Measurements from ENCODE around the gene MRPS35.

Gene MRPS35

DNA sequence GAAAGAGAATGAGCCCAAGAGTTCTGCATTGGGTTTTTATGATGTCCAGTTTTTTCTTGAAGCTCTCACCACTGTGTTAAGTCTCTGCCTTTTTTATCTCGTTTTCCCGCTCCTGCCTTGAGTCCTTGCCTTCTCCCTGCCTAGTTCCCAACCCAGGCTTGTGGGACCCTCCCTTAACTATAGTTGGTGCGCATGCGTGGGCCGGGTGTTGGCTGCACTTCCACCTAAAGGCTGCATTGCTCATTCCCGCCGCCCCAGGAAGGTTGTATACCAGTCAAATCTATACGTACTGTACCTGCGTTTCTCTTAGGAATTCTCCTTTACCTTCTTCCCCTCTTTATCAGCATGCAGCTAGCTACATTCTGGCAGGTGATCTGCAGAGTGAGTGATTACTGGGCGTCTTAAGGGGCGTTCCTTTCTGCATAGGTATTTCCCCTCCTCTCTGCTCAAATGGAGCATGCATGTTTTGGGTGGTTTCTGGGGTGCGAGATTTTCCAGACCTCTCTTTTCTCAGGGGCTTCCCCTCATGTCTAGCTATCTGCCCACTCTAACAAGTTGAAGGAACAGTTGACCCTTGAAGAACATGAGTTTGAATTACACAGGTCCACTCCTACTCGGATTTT lies 21.0 kb upstream of the MRPS35 start:
- H3K79me2 ChIP-seq (ENCODE audit: control insufficient read depth, low read length) = no peaks in the 10 kb centered on the region

DNA sequence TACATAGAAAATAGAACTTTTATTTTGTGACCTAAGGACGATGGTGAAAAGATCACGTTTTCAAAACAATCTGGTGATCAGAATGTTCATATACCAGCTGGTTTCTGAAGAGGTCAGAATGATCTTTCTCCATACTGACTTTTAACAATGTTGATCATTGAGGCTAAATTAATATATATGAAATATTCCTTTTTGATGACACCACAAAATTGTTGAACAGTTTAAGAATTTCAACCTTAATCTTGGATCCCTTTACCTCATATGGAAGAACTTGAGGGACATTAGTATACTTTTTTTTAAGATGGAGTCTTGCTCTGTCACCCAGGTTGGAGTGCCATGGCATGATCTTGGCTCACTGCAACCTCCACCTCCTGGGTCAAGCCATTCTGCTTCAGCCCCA lies 17.2 kb upstream of the MRPS35 start:
- H3F3A ChIP-seq (ENCODE audit: control insufficient read depth, insufficient read depth) = no peaks in the 10 kb centered on the region
- no peaks in the 10 kb centered on the region for H3K36me3 ChIP-seq (ENCODE audit: control insufficient read depth, low read length)

More for the DNA sequence above, 21.0 kb upstream of the MRPS35 start:
- Histone ChIP-seq H3K9me2 (replicated peaks; ENCODE audit: control insufficient read depth, low read length) (no peaks in the 10 kb centered on the region), H3K27me3 (ENCODE audit: control insufficient read depth, low read length) (no peaks in the 10 kb centered on the region), H4K20me1 (ENCODE audit: control insufficient read depth, insufficient read depth, low read depth, low read length) (no peaks in the 10 kb centered on the region), H3K36me3 (ENCODE audit: control insufficient read depth, low read length) (no peaks in the 10 kb centered on the region), H3K9me3 (ENCODE audit: control insufficient read depth, insufficient read depth, low read length) (no peaks in the 10 kb centered on the region), H3F3A (ENCODE audit: control insufficient read depth, insufficient read depth) (no peaks in the 10 kb centered on the region), H3K4me3 (ENCODE audit: low read length) (no peak overlapping the region), H3K4me1 (ENCODE audit: control insufficient read depth, low read length) (no peaks in the 10 kb centered on the region), H3K27ac (ENCODE audit: low read depth, low read length) (no peak overlapping the region), H3K4me2 (ENCODE audit: low read length) (no peak overlapping the region)
- TF ChIP-seq EZH2phosphoT487 (IDR thresholded peaks at IDR 0.05; ENCODE audit: borderline replicate concordance, low read length) = no peak
- TF ChIP-seq, protein P1, sequence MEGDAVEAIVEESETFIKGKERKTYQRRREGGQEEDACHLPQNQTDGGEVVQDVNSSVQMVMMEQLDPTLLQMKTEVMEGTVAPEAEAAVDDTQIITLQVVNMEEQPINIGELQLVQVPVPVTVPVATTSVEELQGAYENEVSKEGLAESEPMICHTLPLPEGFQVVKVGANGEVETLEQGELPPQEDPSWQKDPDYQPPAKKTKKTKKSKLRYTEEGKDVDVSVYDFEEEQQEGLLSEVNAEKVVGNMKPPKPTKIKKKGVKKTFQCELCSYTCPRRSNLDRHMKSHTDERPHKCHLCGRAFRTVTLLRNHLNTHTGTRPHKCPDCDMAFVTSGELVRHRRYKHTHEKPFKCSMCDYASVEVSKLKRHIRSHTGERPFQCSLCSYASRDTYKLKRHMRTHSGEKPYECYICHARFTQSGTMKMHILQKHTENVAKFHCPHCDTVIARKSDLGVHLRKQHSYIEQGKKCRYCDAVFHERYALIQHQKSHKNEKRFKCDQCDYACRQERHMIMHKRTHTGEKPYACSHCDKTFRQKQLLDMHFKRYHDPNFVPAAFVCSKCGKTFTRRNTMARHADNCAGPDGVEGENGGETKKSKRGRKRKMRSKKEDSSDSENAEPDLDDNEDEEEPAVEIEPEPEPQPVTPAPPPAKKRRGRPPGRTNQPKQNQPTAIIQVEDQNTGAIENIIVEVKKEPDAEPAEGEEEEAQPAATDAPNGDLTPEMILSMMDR (IDR thresholded peaks at IDR 0.05; ENCODE audit: low read depth, low read length, poor library complexity, severe bottlenecking) = no peak

DNA sequence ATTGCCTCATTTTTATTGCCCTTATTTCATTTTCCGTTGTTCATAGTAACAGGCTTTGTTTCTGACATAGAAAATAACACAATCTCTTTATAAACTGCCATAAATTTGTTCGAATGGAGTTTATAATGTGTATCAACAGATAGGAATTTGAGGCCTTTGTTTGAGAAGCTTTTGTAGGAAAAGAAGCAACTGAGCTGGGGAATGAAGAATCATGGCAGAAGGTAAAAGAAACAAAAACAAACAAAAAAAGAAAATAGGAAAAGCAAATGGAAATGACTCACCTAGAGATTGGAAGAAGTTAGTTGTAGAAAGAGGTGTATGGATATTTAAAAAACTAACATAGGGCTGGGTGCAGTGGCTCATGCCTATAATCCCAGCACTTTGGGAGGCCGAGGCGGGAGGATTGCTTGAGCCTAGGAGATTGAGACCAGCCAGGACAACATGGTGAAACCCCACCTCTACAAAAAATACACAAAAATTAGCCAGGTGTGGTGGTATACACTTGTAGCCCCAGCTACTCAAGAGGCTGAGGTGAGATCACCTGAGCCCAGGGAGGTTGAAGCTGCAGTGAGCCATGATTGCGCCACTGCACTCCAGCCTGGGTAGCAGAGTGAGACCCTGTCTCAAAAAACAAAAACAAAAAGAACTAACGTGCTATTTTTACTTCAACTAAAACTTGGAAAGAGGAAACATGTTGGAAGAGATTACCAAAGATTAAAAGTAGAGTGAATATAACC lies 14.9 kb upstream of the MRPS35 start:
- Histone ChIP-seq H3F3A (ENCODE audit: control insufficient read depth, insufficient read depth) (no peaks in the 10 kb centered on the region), H3K36me3 (ENCODE audit: control insufficient read depth, low read length) (no peaks in the 10 kb centered on the region), H3K4me2 (ENCODE audit: low read length) (no peak overlapping the region), H4K20me1 (ENCODE audit: control insufficient read depth, insufficient read depth, low read depth, low read length) (no peaks in the 10 kb centered on the region), H3K4me3 (ENCODE audit: low read length) (no peak overlapping the region), H3K4me1 (ENCODE audit: control insufficient read depth, low read length) (no peaks in the 10 kb centered on the region), H3K27ac (ENCODE audit: low read depth, low read length) (no peak overlapping the region), H3K27me3 (ENCODE audit: control insufficient read depth, low read length) (0 out of 2 replicates have a peak, but pooled peaks cover 4% of the 10 kb centered on the region), H3K79me2 (ENCODE audit: control insufficient read depth, low read length) (no peaks in the 10 kb centered on the region), H3K9me2 (replicated peaks; ENCODE audit: control insufficient read depth, low read length) (no peaks in the 10 kb centered on the region), H3K9me3 (ENCODE audit: control insufficient read depth, insufficient read depth, low read length) (no peaks in the 10 kb centered on the region)
- TF ChIP-seq, protein P1 (IDR thresholded peaks at IDR 0.05; ENCODE audit: low read depth, low read length, poor library complexity, severe bottlenecking) = no peak

More for the DNA sequence above, 17.2 kb upstream of the MRPS35 start:
- H3K4me1 ChIP-seq (ENCODE audit: control insufficient read depth, low read length) = no peaks in the 10 kb centered on the region
- H3K79me2 ChIP-seq (ENCODE audit: control insufficient read depth, low read length) = no peaks in the 10 kb centered on the region
- no peak overlapping the region for H3K4me3 ChIP-seq (ENCODE audit: low read length)
- no peaks in the 10 kb centered on the region for H3K27me3 ChIP-seq (ENCODE audit: control insufficient read depth, low read length)
- TF ChIP-seq, protein P1 (IDR thresholded peaks at IDR 0.05; ENCODE audit: low read depth, low read length, poor library complexity, severe bottlenecking) = no peak
- no peak for TF ChIP-seq EZH2phosphoT487 (IDR thresholded peaks at IDR 0.05; ENCODE audit: borderline replicate concordance, low read length)
- no peaks in the 10 kb centered on the region for H3K9me3 ChIP-seq (ENCODE audit: control insufficient read depth, insufficient read depth, low read length)
- H3K9me2 ChIP-seq (replicated peaks; ENCODE audit: control insufficient read depth, low read length) = no peaks in the 10 kb centered on the region
- no peaks in the 10 kb centered on the region for H4K20me1 ChIP-seq (ENCODE audit: control insufficient read depth, insufficient read depth, low read depth, low read length)
- no peak overlapping the region for H3K4me2 ChIP-seq (ENCODE audit: low read length)
- H3K27ac ChIP-seq (ENCODE audit: low read depth, low read length) = no peak overlapping the region
